GM23248 (cell line): ENCODE measurements around the gene POLL.

Experiments
- EZH2 ChIP-seq: fragments of 200-600 bp; sonication (generic); IDR thresholded peaks from 2 replicates; pipeline ENCODE4 v1.6.1; 2018; ENCODE audit warnings: antibody characterized with exemption, mild to moderate bottlenecking; ENCODE audit not compliant: insufficient read depth, poor library complexity, severe bottlenecking
- EZH2phosphoT487 ChIP-seq: fragments of 200-600 bp; sonication (generic); IDR thresholded peaks from 2 replicates; pipeline ENCODE4 v1.6.1; 2018; ENCODE audit warnings: antibody characterized with exemption, moderate library complexity, mild to moderate bottlenecking, low read depth; ENCODE audit not compliant: insufficient read depth

- TF ChIP-seq EZH2 (no peak), EZH2phosphoT487 (no peak)
Observed at GRCh38 chr10:101569622-101570427, 18.2 kb downstream of the POLL start.
